NOMO-1 (cell line): ENCODE results near the gene UVRAG.
A peak's percentile ranks its signal among the peaks of the same experiment; 100 is the strongest.
"Not testable (repeated sequence)": the region's sequence is repeated elsewhere in the genome, so short reads cannot be mapped to it uniquely, and the experiment has no call there.

ENCODE experiments used
- DNase-seq, 2 experiments: peaks; one replicate each; lab custom pipeline; 2025; ENCODE audit not compliant: unreplicated experiment in 2 of 2; lab: John Stamatoyannopoulos, UW

Gene UVRAG

GRCh38 chr11:75946531-75947530 lies 131.8 kb downstream of the UVRAG start:
- DNase-seq, result peak in 1 of 2 experiments; percentile 7

- no peak for DNase-seq
These were observed 134.1 kb downstream of the UVRAG start for GRCh38 chr11:75949023-75949672.

- no peak for DNase-seq
These were observed 135.1 kb downstream of the UVRAG start for GRCh38 chr11:75950141-75950540.

GRCh38 chr11:75954039-75954438 lies 139.0 kb downstream of the UVRAG start:
- no peak for DNase-seq

GRCh38 chr11:75955443-75955842 lies 140.4 kb downstream of the UVRAG start:
- DNase-seq, result no peak

GRCh38 chr11:75959540-75959939 lies 144.5 kb downstream of the UVRAG start:
- no peak for DNase-seq

GRCh38 chr11:75964071-75964470 lies 149.1 kb downstream of the UVRAG start:
- DNase-seq, result no peak

- peak in 1 of 2 experiments; percentile 23 for DNase-seq
These were observed 151.7 kb downstream of the UVRAG start for GRCh38 chr11:75966537-75967287.

- DNase-seq, result no peak
These were observed 153.1 kb downstream of the UVRAG start for GRCh38 chr11:75968021-75968625.

- no peak for DNase-seq
These were observed 154.8 kb downstream of the UVRAG start for GRCh38 chr11:75969626-75970308.

- not testable (repeated sequence) for DNase-seq
These were observed 158.7 kb downstream of the UVRAG start for GRCh38 chr11:75973710-75974109.

GRCh38 chr11:75979075-75979474 lies 164.1 kb downstream of the UVRAG start:
- DNase-seq, result not testable (repeated sequence)

GRCh38 chr11:75979479-75980027 lies 164.5 kb downstream of the UVRAG start:
- DNase-seq, result not testable (repeated sequence)

GRCh38 chr11:75980031-75980430 lies 165.0 kb downstream of the UVRAG start:
- no peak for DNase-seq

- no peak for DNase-seq
These were observed 166.5 kb downstream of the UVRAG start for GRCh38 chr11:75981546-75981945.

GRCh38 chr11:75982309-75982708 lies 167.3 kb downstream of the UVRAG start:
- DNase-seq, result no peak

- DNase-seq, result no peak
These were observed 172.0 kb downstream of the UVRAG start for GRCh38 chr11:75986966-75987365.

- DNase-seq, result no peak
These were observed 178.1 kb downstream of the UVRAG start for GRCh38 chr11:75993126-75993525.

- no peak for DNase-seq
These were observed 179.6 kb downstream of the UVRAG start for GRCh38 chr11:75994616-75995015.
